ENCODE results near the gene MRGPRG.

MRGPRG gene

DNA sequence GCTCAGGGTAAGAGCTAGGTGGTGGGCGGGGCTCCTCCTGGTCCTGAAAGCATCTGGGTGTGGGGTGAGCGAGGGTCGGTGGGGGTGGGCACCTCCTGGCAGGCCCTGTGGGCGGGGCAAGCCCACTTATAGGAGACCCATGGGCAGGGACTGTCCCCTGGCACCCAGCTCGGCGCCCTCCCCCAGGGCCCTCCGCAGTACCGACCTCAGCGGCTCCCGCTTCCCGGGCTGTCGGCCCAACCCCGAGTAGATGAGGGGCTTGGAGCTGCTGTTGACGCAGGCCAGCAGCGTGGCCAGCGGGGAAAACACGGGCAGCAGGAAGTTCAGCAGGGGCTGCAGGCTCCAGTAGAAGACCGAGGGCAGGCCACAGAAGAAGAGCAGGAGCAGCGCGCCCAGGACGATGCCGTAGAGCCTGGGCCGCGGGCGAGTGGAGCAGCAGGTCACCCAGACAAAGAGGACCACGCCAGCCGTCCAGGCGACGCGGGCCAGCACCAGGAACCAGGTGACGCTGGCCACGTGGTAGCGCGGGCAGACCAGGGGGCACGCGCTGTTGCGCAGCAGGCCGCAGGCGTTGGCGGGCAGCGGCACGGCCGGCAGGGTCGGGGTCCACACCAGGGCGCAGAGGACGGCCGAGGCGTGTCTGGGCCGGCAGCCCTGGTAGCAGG lies 663 bp downstream of the MRGPRG start:
- TF ChIP-seq, protein P1, sequence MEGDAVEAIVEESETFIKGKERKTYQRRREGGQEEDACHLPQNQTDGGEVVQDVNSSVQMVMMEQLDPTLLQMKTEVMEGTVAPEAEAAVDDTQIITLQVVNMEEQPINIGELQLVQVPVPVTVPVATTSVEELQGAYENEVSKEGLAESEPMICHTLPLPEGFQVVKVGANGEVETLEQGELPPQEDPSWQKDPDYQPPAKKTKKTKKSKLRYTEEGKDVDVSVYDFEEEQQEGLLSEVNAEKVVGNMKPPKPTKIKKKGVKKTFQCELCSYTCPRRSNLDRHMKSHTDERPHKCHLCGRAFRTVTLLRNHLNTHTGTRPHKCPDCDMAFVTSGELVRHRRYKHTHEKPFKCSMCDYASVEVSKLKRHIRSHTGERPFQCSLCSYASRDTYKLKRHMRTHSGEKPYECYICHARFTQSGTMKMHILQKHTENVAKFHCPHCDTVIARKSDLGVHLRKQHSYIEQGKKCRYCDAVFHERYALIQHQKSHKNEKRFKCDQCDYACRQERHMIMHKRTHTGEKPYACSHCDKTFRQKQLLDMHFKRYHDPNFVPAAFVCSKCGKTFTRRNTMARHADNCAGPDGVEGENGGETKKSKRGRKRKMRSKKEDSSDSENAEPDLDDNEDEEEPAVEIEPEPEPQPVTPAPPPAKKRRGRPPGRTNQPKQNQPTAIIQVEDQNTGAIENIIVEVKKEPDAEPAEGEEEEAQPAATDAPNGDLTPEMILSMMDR (IDR thresholded peaks at IDR 0.05) = no peak
- TF ChIP-seq ZFX (IDR thresholded peaks at IDR 0.05; ENCODE audit: borderline replicate concordance) = no peak
- H3K27ac ChIP-seq = no peak overlapping the region

GRCh38 chr11:3216027-3216525 lies 2.5 kb downstream of the MRGPRG start:
- TF ChIP-seq, protein P1 (IDR thresholded peaks at IDR 0.05) = no peak
- TF ChIP-seq ZFX (IDR thresholded peaks at IDR 0.05; ENCODE audit: borderline replicate concordance) = no peak
- no peak overlapping the region for H3K27ac ChIP-seq

- H3K27ac ChIP-seq = no peak overlapping the region
- TF ChIP-seq ZFX (IDR thresholded peaks at IDR 0.05; ENCODE audit: borderline replicate concordance) = no peak
- TF ChIP-seq, protein P1 (IDR thresholded peaks at IDR 0.05) = no peak
These were observed 3.1 kb downstream of the MRGPRG start for GRCh38 chr11:3215346-3216026.

GRCh38 chr11:3214420-3214699 lies 4.3 kb downstream of the MRGPRG start:
- no peak for TF ChIP-seq ZFX (IDR thresholded peaks at IDR 0.05; ENCODE audit: borderline replicate concordance)
- TF ChIP-seq, protein P1 (IDR thresholded peaks at IDR 0.05) = no peak
- H3K27ac ChIP-seq = no peak overlapping the region

DNA sequence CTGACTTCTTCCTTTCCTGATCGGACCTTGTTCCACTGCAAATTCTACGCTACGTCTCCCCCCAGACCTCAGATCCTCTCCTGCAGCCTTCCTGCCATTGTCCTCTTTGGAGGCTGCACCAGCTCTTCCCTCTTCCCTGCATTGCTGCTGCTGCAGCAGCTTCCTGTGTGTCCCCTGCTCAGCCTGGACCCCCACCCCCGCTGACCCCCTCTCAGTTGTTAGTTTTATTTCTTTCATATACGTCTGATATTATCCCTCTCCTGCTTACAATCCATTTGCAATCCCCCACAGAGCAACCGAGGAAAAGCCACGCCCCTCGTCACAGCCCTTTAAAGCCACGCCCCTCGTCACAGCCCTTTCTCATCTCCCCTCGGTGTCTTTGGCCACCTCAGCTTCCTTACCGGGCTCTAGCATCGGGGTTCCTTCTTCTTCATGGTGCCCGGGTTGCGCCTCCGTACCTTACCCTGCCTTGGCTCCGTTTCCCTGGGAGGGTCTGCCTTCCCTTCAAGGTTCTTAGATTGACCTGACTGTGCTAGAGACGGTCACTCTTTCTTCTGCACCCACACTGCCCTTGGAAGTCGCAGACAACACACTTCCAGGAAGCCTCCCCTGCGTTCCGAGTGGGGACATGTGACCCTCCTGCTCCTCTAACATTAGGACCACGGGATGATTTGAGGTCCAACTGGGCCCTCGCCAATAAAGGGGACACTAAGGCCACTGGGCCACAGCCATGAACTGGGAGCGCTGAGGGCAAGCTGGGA lies 4.8 kb downstream of the MRGPRG start:
- H3K27ac ChIP-seq = no peak overlapping the region
- TF ChIP-seq ZFX (IDR thresholded peaks at IDR 0.05; ENCODE audit: borderline replicate concordance) = no peak
- TF ChIP-seq, protein P1 (IDR thresholded peaks at IDR 0.05) = no peak

DNA sequence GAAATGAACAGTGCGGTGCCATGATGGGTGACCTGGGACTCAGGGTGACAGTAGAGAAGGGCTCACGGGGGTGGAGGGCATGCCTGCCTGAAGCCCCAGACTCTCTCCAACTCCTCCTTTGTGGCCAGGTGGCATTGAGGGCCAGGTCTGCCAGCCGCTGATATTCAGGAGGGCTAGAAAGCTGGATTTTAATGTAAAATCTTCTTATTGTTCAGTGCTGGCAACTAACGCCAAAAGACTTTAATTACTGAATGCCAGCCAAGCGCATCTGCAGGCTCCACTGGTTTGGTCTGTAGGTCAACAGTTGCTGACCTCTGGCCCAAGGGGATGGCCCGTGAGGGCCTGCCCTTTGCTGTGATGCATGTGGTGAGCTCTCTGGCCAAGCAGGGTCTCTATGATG lies 10.3 kb downstream of the MRGPRG start:
- H3K27ac ChIP-seq = no peak overlapping the region
- TF ChIP-seq, protein P1 (IDR thresholded peaks at IDR 0.05) = no peak
- TF ChIP-seq ZFX (IDR thresholded peaks at IDR 0.05; ENCODE audit: borderline replicate concordance) = no peak
